Ascending aorta (tissue), 2 donors: ENCODE data around the gene ALX4. TPM values are rescaled to one million over a fixed set of nuclear protein-coding genes. Genes with fewer than 3 reads are reported as not detected.

ENCODE experiments used
- DNase-seq, 2 donors: peaks; one replicate each; pipeline ENCODE4 v3.0.0-alpha.2; 2019; ENCODE audit warnings: low spot score in 2 of 2
- H3K27ac ChIP-seq, 2 donors: fragments of 200-600 bp; sonication (generic); one replicate each; pipeline ENCODE4 v1.5.1; 2016 to 2017; ENCODE audit warnings: mild to moderate bottlenecking in 1 of 2
- H3K27me3 ChIP-seq: fragments of 200-600 bp; sonication (generic); one replicate; pipeline ENCODE4 v1.5.1; 2017
- H3K36me3 ChIP-seq, 2 donors: fragments of 200-600 bp; sonication (generic); one replicate each; pipeline ENCODE4 v1.5.1; 2016
- H3K4me1 ChIP-seq, 2 donors: fragments of 200-600 bp; sonication (generic); one replicate each; pipeline ENCODE4 v1.5.1; 2016 to 2017; ENCODE audit warnings: mild to moderate bottlenecking in 1 of 2
- H3K4me3 ChIP-seq, 2 donors: fragments of 200-600 bp; sonication (generic); one replicate each; pipeline ENCODE4 v1.5.1; 2016 to 2017; ENCODE audit warnings: mild to moderate bottlenecking in 1 of 2
- H3K9me3 ChIP-seq, 2 donors: fragments of 200-600 bp; sonication (generic); one replicate each; pipeline ENCODE4 v1.5.1; 2016
- CTCF ChIP-seq, 3 experiments: fragments of 200-600 bp in 2 of 3; fragments of 450-650 bp in 1 of 3; sonication (generic) in 2 of 3; IDR thresholded peaks; one replicate each; pipeline ENCODE4 v1.5.1; 2016 to 2019; ENCODE audit warnings: antibody characterized with exemption in 3 of 3, mild to moderate bottlenecking in 1 of 3, moderate library complexity in 1 of 3
- intact Hi-C: fragments of 100-400 bp; cut with DNase I; formaldehyde crosslinking; loops from one replicate; pipeline ENCODE4 v1.15.1; 2023
- total RNA-seq: library from RNA; depleted of rRNA; stranded (reverse); fragments of >200 nt; gene quantifications from one replicate; pipeline ENCODE4 v1.1.0, GENCODE V29; 2016

The ALX4 gene
- total RNA-seq, 1 donor from 2014 or later: not detected

- TF ChIP-seq CTCF (IDR thresholded peaks at IDR 0.05): no peak
Measured at GRCh38 chr11:44217432-44217831, 92.5 kb downstream of the ALX4 start.

GRCh38 chr11:44213148-44213547 is 96.8 kb downstream of the ALX4 start:
- Histone ChIP-seq H3K9me3 (no peaks in the 10 kb centered on the region), H3K36me3 (peaks cover 0 to 11% of the 10 kb centered on the region in 2 donors), H3K4me3 (no peak overlapping the region), H3K27ac (no peak overlapping the region), H3K27me3 (no peaks in the 10 kb centered on the region), H3K4me1 (no peaks in the 10 kb centered on the region)
- DNase-seq: no peak
- intact Hi-C loops: no loop called here
- no peak for TF ChIP-seq CTCF (IDR thresholded peaks at IDR 0.05)

More at GRCh38 chr11:44217432-44217831, 92.5 kb downstream of the ALX4 start:
- no peak overlapping the region for H3K27ac ChIP-seq
- H3K36me3 ChIP-seq: no peaks in the 10 kb centered on the region
- no peaks in the 10 kb centered on the region for H3K27me3 ChIP-seq
- no peaks in the 10 kb centered on the region for H3K4me1 ChIP-seq
- DNase-seq: no peak
- no peak overlapping the region for H3K4me3 ChIP-seq
- intact Hi-C loops: no loop called here
- no peaks in the 10 kb centered on the region for H3K9me3 ChIP-seq

GRCh38 chr11:44212128-44212527 is 97.8 kb downstream of the ALX4 start:
- H3K4me3 ChIP-seq: no peak overlapping the region
- no peak for DNase-seq
- no peaks in the 10 kb centered on the region for H3K27me3 ChIP-seq
- no peak overlapping the region for H3K27ac ChIP-seq
- no peaks in the 10 kb centered on the region for H3K9me3 ChIP-seq
- no peak for TF ChIP-seq CTCF (IDR thresholded peaks at IDR 0.05)
- no peaks in the 10 kb centered on the region for H3K4me1 ChIP-seq
- intact Hi-C loops: no loop called here
- peaks cover 3 to 16% of the 10 kb centered on the region in 2 donors for H3K36me3 ChIP-seq

Other genes with a start within 250 kb of the ALX4 start
- gene ACCS, start 243.9 kb downstream of the ALX4 start, total RNA-seq: 8.5 TPM
- gene EXT2, start 214.5 kb downstream of the ALX4 start, total RNA-seq: 342 TPM